GM06990 (cell line): ENCODE results near the gene KCNIP1.

Source experiments
- DNase-seq: peaks from one replicate; pipeline ENCODE4 v3.0.0-alpha.2; 2011; ENCODE audit not compliant: insufficient read length; ENCODE audit errors: extremely low read depth
- H3K27me3 ChIP-seq: replicated peaks from 2 replicates; pipeline ENCODE4 v1.6.0; 2011; ENCODE audit warnings: low read length; ENCODE audit not compliant: control insufficient read depth, insufficient read depth
- H3K36me3 ChIP-seq: 2 replicates; pipeline ENCODE4 v1.5.1; 2011; ENCODE audit warnings: low read length; ENCODE audit not compliant: control insufficient read depth, insufficient read depth
- H3K4me3 ChIP-seq: replicated peaks from 2 replicates; pipeline ENCODE4 v1.5.1; 2011; ENCODE audit warnings: low read depth, mild to moderate bottlenecking, control low read depth, low read length
- TF ChIP-seq, protein P1 (sequence below): IDR thresholded peaks from 2 replicates; pipeline ENCODE4 v1.5.1; 2011; ENCODE audit warnings: low read length, control low read depth, mild to moderate bottlenecking, inconsistent platforms; ENCODE audit not compliant: insufficient read depth, poor library complexity, severe bottlenecking

The KCNIP1 gene

DNA sequence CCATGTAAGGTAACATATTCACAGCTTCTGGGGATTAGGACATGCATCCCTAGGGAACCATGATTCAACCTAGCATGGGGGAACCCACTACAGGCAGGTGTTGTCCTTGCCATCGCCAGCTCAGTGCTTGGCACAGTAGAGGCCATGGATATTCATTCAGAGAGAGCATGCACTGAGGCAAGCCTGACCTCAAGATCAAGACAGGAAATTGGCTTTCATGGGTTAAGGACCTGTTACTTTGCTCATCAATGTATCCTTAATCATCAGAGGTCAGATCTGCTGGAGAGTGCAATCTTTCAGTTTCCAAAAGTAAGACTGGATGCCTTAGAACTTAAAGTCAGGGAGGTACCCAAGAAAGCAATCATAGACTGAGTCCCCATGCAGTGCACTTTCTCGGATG lies 84.0 kb downstream of the KCNIP1 start:
- Histone ChIP-seq H3K27me3 (no peaks in the 10 kb centered on the region), H3K36me3 (no peaks in the 10 kb centered on the region), H3K4me3 (no peak overlapping the region)
- no peak for DNase-seq
- TF ChIP-seq, protein P1, sequence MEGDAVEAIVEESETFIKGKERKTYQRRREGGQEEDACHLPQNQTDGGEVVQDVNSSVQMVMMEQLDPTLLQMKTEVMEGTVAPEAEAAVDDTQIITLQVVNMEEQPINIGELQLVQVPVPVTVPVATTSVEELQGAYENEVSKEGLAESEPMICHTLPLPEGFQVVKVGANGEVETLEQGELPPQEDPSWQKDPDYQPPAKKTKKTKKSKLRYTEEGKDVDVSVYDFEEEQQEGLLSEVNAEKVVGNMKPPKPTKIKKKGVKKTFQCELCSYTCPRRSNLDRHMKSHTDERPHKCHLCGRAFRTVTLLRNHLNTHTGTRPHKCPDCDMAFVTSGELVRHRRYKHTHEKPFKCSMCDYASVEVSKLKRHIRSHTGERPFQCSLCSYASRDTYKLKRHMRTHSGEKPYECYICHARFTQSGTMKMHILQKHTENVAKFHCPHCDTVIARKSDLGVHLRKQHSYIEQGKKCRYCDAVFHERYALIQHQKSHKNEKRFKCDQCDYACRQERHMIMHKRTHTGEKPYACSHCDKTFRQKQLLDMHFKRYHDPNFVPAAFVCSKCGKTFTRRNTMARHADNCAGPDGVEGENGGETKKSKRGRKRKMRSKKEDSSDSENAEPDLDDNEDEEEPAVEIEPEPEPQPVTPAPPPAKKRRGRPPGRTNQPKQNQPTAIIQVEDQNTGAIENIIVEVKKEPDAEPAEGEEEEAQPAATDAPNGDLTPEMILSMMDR, result no peak

DNA sequence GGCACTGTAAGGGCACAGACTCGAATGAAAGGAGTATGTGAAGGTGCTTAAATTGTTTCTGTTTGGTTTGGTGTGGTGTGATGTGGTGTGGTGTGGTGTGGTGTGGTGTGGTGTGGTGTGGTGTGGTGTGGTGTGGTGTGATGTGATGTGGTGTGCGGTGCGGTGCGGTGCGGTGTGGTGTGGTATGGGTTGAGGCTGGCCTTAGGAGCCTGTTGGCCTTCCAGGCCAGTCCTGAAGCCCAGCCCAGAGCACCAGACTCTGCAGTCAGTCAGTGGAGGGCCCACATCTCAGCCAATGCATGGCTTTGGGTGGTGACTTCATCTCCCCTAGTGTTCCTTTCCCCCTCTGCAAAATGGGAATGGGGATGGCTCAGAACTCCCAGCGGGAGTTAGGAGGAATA lies 85.8 kb downstream of the KCNIP1 start:
- H3K4me3 ChIP-seq, result no peak overlapping the region
- TF ChIP-seq, protein P1, result no peak

DNA sequence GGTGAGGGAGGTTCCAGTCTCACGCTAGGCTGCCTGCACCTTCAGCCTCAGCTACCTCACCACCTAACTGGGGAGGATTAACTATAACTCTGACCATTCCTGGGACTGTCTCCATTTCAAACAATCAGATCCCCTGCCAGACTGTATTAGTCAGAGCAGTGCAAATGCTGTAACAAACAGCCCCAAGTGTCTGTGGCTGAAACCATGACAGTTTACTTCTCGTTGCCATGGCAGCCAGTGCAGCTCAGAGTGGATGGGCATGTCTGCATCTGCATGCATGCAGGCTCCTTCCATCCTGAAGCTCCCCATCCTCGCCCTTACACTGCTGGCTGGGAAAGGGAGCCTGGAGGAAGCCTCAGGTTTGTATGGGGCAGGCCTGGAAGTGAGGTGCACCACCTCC lies 86.7 kb downstream of the KCNIP1 start:
- Histone ChIP-seq H3K4me3 (no peak overlapping the region), H3K36me3 (no peaks in the 10 kb centered on the region), H3K27me3 (peaks cover 2% of the 10 kb centered on the region; the same call in 1 of the 2 replicates)
- TF ChIP-seq, protein P1, result no peak
- no peak for DNase-seq

More for the DNA sequence above, 85.8 kb downstream of the KCNIP1 start:
- DNase-seq, result no peak
- no peaks in the 10 kb centered on the region for H3K36me3 ChIP-seq
- no peaks in the 10 kb centered on the region for H3K27me3 ChIP-seq

DNA sequence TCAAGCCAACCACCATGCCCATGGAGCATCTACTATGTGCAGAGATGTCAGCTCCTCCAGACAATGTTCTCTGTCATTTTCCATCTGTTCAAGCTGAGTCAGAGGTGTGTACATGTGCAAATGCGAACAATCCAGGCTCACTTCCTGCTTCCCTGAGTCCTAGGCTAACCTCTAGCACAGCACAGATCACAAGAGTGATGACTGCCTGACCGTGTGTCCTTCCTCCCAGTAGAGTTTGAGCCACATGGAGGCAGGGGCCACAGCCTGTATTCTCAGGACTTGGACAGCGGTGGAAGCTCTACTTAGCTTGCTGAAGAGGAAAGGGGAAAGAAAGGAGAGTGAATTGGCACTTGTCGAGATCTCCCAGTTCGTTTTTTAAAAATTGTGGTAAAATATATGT lies 87.2 kb downstream of the KCNIP1 start:
- Histone ChIP-seq H3K4me3 (no peak overlapping the region), H3K36me3 (no peaks in the 10 kb centered on the region), H3K27me3 (peaks cover 2% of the 10 kb centered on the region; the same call in 1 of the 2 replicates)
- TF ChIP-seq, protein P1, result no peak
- DNase-seq, result no peak

DNA sequence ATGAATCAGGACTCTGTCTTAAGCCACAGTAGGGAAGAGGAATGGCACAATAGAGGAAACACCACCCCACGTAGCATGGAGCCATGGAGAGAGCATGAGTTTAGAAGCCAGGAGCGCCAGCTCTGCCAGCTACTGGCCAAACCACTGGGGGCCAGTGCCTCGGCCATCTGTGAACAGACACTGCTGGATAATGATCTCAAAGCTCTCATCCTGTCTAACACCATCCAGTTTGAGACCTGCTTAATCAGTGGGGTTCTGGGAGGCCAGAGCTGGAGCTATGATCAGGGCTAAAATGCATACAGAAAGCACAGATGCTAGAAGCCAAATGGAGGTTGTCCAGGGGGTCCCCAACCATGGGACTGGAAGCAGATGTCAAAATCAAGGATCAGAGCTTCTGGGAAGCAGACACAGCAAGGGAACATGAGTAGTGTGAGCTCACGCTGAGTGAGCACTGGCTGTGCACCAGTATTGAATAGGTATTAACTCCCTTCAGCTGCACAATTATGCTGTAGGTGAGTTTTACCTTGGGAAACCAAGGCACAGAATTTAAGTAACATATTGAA lies 92.7 kb downstream of the KCNIP1 start:
- H3K4me3 ChIP-seq, result no peak overlapping the region
- peaks cover 3% of the 10 kb centered on the region for H3K27me3 ChIP-seq
- no peak for DNase-seq
- TF ChIP-seq, protein P1, result no peak
- H3K36me3 ChIP-seq, result no peaks in the 10 kb centered on the region
